Left ventricle myocardium inferior (tissue), 1 donor: Measurements from ENCODE around the gene PPP1R12A. TPM values are rescaled to one million over a fixed set of nuclear protein-coding genes. Genes with fewer than 3 reads are reported as not detected.

Experiments used
- DNase-seq: peaks from one replicate; pipeline ENCODE4 v3.0.0-alpha.2; 2020
- H3K27ac ChIP-seq: fragments of 200-600 bp; replicated peaks from 2 replicates; pipeline ENCODE4 v1.8.0; 2021
- H3K27me3 ChIP-seq: fragments of 200-600 bp; 2 replicates; pipeline ENCODE4 v1.8.0; 2021; ENCODE audit warnings: low read depth
- H3K36me3 ChIP-seq: fragments of 200-600 bp; 2 replicates; pipeline ENCODE4 v1.8.0; 2021
- H3K4me1 ChIP-seq: fragments of 200-600 bp; 2 replicates; pipeline ENCODE4 v1.8.0; 2021
- H3K4me3 ChIP-seq: fragments of 200-600 bp; 2 replicates; pipeline ENCODE4 v1.8.0; 2021; ENCODE audit warnings: mild to moderate bottlenecking, moderate library complexity
- H3K9me3 ChIP-seq: fragments of 200-600 bp; replicated peaks from 2 replicates; pipeline ENCODE4 v1.8.0; 2021
- intact Hi-C: fragments of 100-400 bp; cut with micrococcal nuclease; formaldehyde crosslinking; loops from one replicate; pipeline ENCODE4 v1.11.0; 2022
- total RNA-seq: library from RNA; stranded (reverse); fragmentation: NEBNext Ultra II Directional; extraction: Animal tissue kit (Norgen Biotek cat#: 25700); gene quantifications from one replicate; pipeline ENCODE4 v1.2.1, GENCODE V29; 2021
- TF ChIP-seq, protein P1 (sequence below): fragments of 200-600 bp; IDR thresholded peaks from 2 replicates; pipeline ENCODE4 v1.8.0; 2021; ENCODE audit warnings: antibody characterized with exemption, mild to moderate bottlenecking, borderline replicate concordance
- donor health status: DM: no; HTN: yes; CAD: no; lungs with severe emphysema.

The PPP1R12A gene
- total RNA-seq, 1 donor from 2014 or later, result 42.8 TPM

DNA sequence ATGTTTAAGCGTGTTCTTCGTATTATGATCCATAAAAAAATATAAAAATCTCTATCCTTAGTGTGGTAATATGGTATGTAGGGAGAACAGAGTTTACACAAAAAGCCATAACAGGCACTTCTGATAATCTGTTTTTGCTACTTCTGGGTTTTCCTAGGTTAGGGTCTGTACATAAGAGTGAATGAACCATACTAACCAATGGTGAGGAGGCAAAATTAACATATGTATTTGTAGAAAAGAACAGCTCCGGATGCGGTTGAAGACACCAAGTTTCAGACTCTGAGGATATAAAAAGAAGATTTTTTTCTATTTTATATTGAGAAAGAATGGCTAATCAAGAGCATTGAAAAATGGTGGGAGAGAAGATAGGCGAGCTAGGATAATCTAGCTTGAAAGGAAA is 40.2 kb upstream of the PPP1R12A start:
- Histone ChIP-seq H3K4me3 (no peak overlapping the region), H3K4me1 (no peaks in the 10 kb centered on the region), H3K9me3 (no peaks in the 10 kb centered on the region), H3K27ac (no peak overlapping the region), H3K36me3 (no peaks in the 10 kb centered on the region), H3K27me3 (no peaks in the 10 kb centered on the region)
- TF ChIP-seq, protein P1, sequence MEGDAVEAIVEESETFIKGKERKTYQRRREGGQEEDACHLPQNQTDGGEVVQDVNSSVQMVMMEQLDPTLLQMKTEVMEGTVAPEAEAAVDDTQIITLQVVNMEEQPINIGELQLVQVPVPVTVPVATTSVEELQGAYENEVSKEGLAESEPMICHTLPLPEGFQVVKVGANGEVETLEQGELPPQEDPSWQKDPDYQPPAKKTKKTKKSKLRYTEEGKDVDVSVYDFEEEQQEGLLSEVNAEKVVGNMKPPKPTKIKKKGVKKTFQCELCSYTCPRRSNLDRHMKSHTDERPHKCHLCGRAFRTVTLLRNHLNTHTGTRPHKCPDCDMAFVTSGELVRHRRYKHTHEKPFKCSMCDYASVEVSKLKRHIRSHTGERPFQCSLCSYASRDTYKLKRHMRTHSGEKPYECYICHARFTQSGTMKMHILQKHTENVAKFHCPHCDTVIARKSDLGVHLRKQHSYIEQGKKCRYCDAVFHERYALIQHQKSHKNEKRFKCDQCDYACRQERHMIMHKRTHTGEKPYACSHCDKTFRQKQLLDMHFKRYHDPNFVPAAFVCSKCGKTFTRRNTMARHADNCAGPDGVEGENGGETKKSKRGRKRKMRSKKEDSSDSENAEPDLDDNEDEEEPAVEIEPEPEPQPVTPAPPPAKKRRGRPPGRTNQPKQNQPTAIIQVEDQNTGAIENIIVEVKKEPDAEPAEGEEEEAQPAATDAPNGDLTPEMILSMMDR, result no peak
- intact Hi-C loops, result no loop called here
- DNase-seq, result no peak

DNA sequence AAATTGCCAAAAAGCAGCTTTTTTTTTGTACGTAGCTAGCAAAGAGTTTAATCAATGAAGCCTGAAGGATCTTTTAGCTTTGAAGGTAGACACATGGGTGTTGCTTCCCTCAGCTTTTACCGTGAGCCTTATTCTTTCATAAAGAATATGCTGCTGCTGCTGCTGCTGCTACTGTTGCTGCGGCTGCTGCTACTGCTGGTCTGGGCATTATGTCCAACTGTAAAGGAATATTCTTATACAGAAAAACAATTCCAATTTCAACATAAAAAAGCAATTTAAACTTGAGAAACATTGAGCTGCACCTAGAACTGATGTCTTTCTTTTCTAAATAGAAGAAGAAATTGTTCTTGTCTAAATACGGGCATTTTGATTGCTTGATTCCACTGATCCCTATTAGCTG is 38.9 kb upstream of the PPP1R12A start:
- no peaks in the 10 kb centered on the region for H3K36me3 ChIP-seq
- no peaks in the 10 kb centered on the region for H3K27me3 ChIP-seq
- intact Hi-C loops, result no loop called here
- no peaks in the 10 kb centered on the region for H3K9me3 ChIP-seq
- H3K4me1 ChIP-seq, result no peaks in the 10 kb centered on the region
- no peak overlapping the region for H3K27ac ChIP-seq
- TF ChIP-seq, protein P1, result no peak
- no peak overlapping the region for H3K4me3 ChIP-seq
- no peak for DNase-seq

DNA sequence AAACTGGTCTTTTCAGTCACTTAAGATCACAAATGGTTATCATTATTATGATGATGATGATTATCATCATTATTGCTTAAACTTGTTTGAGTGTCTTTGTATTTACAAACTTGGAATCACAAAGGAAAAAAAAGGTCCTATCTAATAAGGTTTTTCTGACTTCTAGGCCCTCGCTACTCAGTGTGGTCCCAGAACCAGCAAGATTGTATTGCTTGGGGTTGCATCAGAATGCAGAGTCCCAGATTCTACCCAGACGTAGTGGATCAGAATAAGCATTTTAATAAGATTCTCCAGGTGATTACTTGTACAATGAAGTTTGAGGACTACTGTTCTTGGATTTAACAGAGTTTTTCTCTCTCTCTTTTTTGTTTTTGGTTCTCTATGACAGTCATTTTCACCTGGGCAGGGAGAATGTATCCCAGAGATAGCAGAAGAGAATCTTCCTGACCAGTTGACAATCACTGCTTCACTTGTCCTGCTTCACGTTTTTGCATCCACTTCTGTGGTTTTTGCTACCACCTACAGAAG is 29.3 kb upstream of the PPP1R12A start:
- intact Hi-C loops, result no loop called here

DNA sequence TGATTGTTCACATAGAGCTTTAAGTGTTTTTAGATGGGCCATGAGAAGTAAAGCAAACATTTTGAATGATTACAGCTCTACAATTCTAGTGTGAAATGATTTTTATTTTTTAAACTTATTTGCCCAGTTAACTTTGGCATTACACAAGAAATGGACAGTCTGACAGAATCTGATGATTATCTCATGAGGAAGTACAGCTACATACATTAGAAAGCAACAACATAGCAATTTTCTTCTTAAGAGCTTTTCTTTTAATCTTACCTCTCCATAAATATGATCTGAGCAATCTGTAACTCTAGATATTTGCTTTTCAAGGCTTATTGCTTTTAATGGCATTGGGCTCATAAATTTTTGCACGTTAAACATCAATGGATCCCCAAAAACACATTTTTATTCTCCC is 26.5 kb upstream of the PPP1R12A start:
- H3K36me3 ChIP-seq, result no peaks in the 10 kb centered on the region
- H3K27me3 ChIP-seq, result no peaks in the 10 kb centered on the region
- intact Hi-C loops, result no loop called here
- no peak overlapping the region for H3K27ac ChIP-seq
- no peaks in the 10 kb centered on the region for H3K9me3 ChIP-seq
- TF ChIP-seq, protein P1, result no peak
- no peak for DNase-seq
- H3K4me3 ChIP-seq, result no peak overlapping the region
- peaks cover 10% of the 10 kb centered on the region for H3K4me1 ChIP-seq

More for the DNA sequence above, 29.3 kb upstream of the PPP1R12A start:
- Histone ChIP-seq H3K4me1 (peaks cover 10% of the 10 kb centered on the region), H3K9me3 (no peaks in the 10 kb centered on the region), H3K27ac (no peak overlapping the region), H3K36me3 (no peaks in the 10 kb centered on the region), H3K4me3 (no peak overlapping the region), H3K27me3 (no peaks in the 10 kb centered on the region)
- TF ChIP-seq, protein P1, result no peak
- no peak for DNase-seq

DNA sequence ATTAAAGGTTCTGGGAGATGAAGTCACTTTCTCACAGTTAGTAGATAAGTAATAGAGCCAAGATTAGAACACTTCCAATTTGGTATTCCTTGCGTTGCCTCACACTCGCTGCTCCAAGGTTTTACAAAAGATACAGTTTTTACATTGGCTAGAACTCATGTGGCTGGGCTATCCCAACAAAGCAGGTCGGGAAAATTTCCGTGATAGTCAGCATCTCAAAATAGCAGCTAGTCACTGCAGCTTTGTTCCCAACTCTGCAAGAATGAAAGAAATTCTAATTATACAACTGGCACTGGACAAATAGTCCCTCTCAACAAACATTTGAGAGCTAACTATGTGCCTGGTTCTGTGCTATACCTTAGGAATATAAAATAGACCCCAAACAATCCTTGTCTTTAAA is 24.6 kb upstream of the PPP1R12A start:
- no peak overlapping the region for H3K4me3 ChIP-seq
- TF ChIP-seq, protein P1, result no peak
- H3K27ac ChIP-seq, result no peak overlapping the region
- peaks cover 16% of the 10 kb centered on the region for H3K9me3 ChIP-seq
- no peaks in the 10 kb centered on the region for H3K27me3 ChIP-seq
- intact Hi-C loops, result no loop called here
- no peaks in the 10 kb centered on the region for H3K36me3 ChIP-seq
- no peak for DNase-seq
- H3K4me1 ChIP-seq, result peaks cover 10% of the 10 kb centered on the region

DNA sequence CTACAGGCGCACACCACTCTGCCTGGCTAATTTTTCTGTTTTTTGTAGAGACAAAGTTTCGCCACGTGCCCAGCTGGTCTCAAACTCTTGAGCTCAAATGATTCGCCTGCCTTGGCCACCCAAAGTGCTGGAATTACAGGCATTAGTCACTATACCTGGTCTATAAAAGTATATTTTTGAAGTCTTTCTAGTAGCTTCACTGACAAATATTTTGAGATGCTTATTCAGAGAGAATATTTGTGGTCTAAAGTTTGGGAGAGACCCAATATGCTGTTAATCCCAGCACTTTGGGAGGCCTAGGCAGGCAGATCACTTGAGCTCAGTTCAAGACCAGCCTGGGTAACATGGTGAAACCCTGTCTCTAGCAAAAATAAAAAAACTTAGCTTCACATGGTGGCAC is 22.0 kb upstream of the PPP1R12A start:
- TF ChIP-seq, protein P1, result no peak
- H3K4me1 ChIP-seq, result peaks cover 10% of the 10 kb centered on the region
- no peaks in the 10 kb centered on the region for H3K36me3 ChIP-seq
- H3K27me3 ChIP-seq, result no peaks in the 10 kb centered on the region
- intact Hi-C loops, result no loop called here
- H3K4me3 ChIP-seq, result no peak overlapping the region
- peaks cover 26% of the 10 kb centered on the region for H3K9me3 ChIP-seq
- no peak for DNase-seq
- H3K27ac ChIP-seq, result no peak overlapping the region
